ENCODE results near the gene NMT1.

The NMT1 gene

GRCh38 chr17:45081047-45081703 is 20.1 kb downstream of the NMT1 start:
- no peak for DNase-seq (ENCODE audit: low spot score)

GRCh38 chr17:45086391-45086790 is 25.3 kb downstream of the NMT1 start:
- no peak for DNase-seq (ENCODE audit: low spot score)

GRCh38 chr17:45086865-45087503 is 25.9 kb downstream of the NMT1 start:
- no peak for DNase-seq (ENCODE audit: low spot score)

GRCh38 chr17:45087504-45087975 is 26.4 kb downstream of the NMT1 start:
- DNase-seq (ENCODE audit: low spot score): no peak

- no peak for DNase-seq (ENCODE audit: low spot score)
Observed at GRCh38 chr17:45087978-45088377, 26.9 kb downstream of the NMT1 start.

- no peak for DNase-seq (ENCODE audit: low spot score)
Observed at GRCh38 chr17:45088741-45089140, 27.6 kb downstream of the NMT1 start.

- DNase-seq (ENCODE audit: low spot score): peak; percentile 41
Observed at GRCh38 chr17:45090711-45091110, 29.6 kb downstream of the NMT1 start.

GRCh38 chr17:45091778-45092425 is 30.8 kb downstream of the NMT1 start:
- peak; percentile 38 for DNase-seq (ENCODE audit: low spot score)

- DNase-seq (ENCODE audit: low spot score): no peak
Observed at GRCh38 chr17:45092911-45093430, 31.9 kb downstream of the NMT1 start.

GRCh38 chr17:45093444-45094110 is 32.5 kb downstream of the NMT1 start:
- DNase-seq (ENCODE audit: low spot score): peak; percentile 36

GRCh38 chr17:45096141-45096540 is 35.0 kb downstream of the NMT1 start:
- no peak for DNase-seq (ENCODE audit: low spot score)

- no peak for DNase-seq (ENCODE audit: low spot score)
Observed at GRCh38 chr17:45096926-45097325, 35.8 kb downstream of the NMT1 start.

- no peak for DNase-seq (ENCODE audit: low spot score)
Observed at GRCh38 chr17:45098081-45098868, 37.2 kb downstream of the NMT1 start.

GRCh38 chr17:45098869-45099616 is 37.9 kb downstream of the NMT1 start:
- DNase-seq (ENCODE audit: low spot score): peak; percentile 92

GRCh38 chr17:45101546-45101882 is 40.4 kb downstream of the NMT1 start:
- no peak for DNase-seq (ENCODE audit: low spot score)

- no peak for DNase-seq (ENCODE audit: low spot score)
Observed at GRCh38 chr17:45101883-45102811, 41.0 kb downstream of the NMT1 start.

- DNase-seq (ENCODE audit: low spot score): no peak
Observed at GRCh38 chr17:45102856-45103255, 41.7 kb downstream of the NMT1 start.

GRCh38 chr17:45103269-45103795 is 42.2 kb downstream of the NMT1 start:
- no peak for DNase-seq (ENCODE audit: low spot score)

GRCh38 chr17:45104029-45104428 is 42.9 kb downstream of the NMT1 start:
- DNase-seq (ENCODE audit: low spot score): no peak

GRCh38 chr17:45104497-45104896 is 43.4 kb downstream of the NMT1 start:
- DNase-seq (ENCODE audit: low spot score): no peak
